SK-N-SH (cell line): ENCODE measurements around the gene ARF5. TPM values are rescaled to one million over a fixed set of nuclear protein-coding genes. Genes with fewer than 3 reads are reported as not detected.

Experiments
- CTCF ChIA-PET: fragments of 300-600, 350-600 bp; formaldehyde crosslinking; extraction: SDS; loops from one replicate; lab custom pipeline; 2021; lab: Yijun Ruan, JAX
- POLR2A ChIA-PET: fragments of 350-600 bp; sonication (Branson Sonifier 250); formaldehyde crosslinking; extraction: SDS; loops from one replicate; lab custom pipeline; 2020; ENCODE audit warnings: antibody characterized with exemption, inconsistent platforms; lab: Yijun Ruan, JAX
- DNase-seq: peaks from one replicate; pipeline ENCODE4 v3.0.0; 2012
- H2AFZ ChIP-seq: fragments of 200-600 bp; sonication (generic); 2 replicates; pipeline ENCODE4 v1.8.1; 2016; ENCODE audit warnings: antibody characterized with exemption, mild to moderate bottlenecking, low read depth
- H3F3A ChIP-seq: fragments of 200-600 bp; sonication (generic); replicated peaks from 2 replicates; pipeline ENCODE3; 2016; ENCODE audit warnings: antibody characterized with exemption, mild to moderate bottlenecking; ENCODE audit not compliant: insufficient read depth
- H3K27ac ChIP-seq, 2 experiments: fragments of 200-500 bp in 1 of 2; fragments of 200-600 bp in 1 of 2; sonication (Bioruptor generic) in 1 of 2; sonication (generic), shearing (Covaris generic) in 1 of 2; 2 replicates each; pipeline versions ENCODE4 v1.5.1 to v1.6.1; 2014 to 2016; ENCODE audit warnings: low read depth in 2 of 2, inconsistent platforms in 1 of 2, low read length in 1 of 2, mild to moderate bottlenecking in 1 of 2, mixed read lengths in 1 of 2
- H3K27me3 ChIP-seq: fragments of 200-600 bp; sonication (generic), shearing (Covaris generic); 2 replicates; pipeline ENCODE4 v1.6.1; 2016; ENCODE audit warnings: mixed run types; ENCODE audit not compliant: insufficient read depth
- H3K36me3 ChIP-seq, 2 experiments: fragments of 200-500 bp in 1 of 2; fragments of 200-600 bp in 1 of 2; sonication (Bioruptor generic) in 1 of 2; sonication (generic) in 1 of 2; replicated peaks in 1 of 2; 2 replicates each; pipeline versions ENCODE3 to v1.5.1; 2014 to 2016; ENCODE audit warnings: low read length in 1 of 2, mild to moderate bottlenecking in 1 of 2; ENCODE audit not compliant: insufficient read depth in 2 of 2, control insufficient read depth in 1 of 2
- H3K4me1 ChIP-seq, 2 experiments: fragments of 200-500 bp in 1 of 2; fragments of 200-600 bp in 1 of 2; sonication (Bioruptor generic) in 1 of 2; sonication (generic), shearing (Covaris generic) in 1 of 2; 2 replicates each; pipeline versions ENCODE4 v1.5.1 to v1.6.1; 2014 to 2016; ENCODE audit warnings: low read depth in 1 of 2, low read length in 1 of 2, mixed run types in 1 of 2; ENCODE audit not compliant: insufficient read depth in 2 of 2, control insufficient read depth in 1 of 2
- H3K4me2 ChIP-seq: fragments of 200-600 bp; sonication (generic), shearing (Covaris generic); 2 replicates; pipeline ENCODE4 v1.6.1; 2017; ENCODE audit warnings: mixed run types
- H3K4me3 ChIP-seq, 2 experiments: fragments of 200-500 bp in 1 of 2; fragments of 200-600 bp in 1 of 2; sonication (Bioruptor generic) in 1 of 2; sonication (generic), shearing (Covaris generic) in 1 of 2; 2 replicates each; pipeline versions ENCODE4 v1.5.1 to v1.8.1; 2014 to 2016; ENCODE audit warnings: low read depth in 2 of 2, inconsistent platforms in 1 of 2, low read length in 1 of 2, mild to moderate bottlenecking in 1 of 2, mixed read lengths in 1 of 2, moderate library complexity in 1 of 2
- H3K79me2 ChIP-seq: fragments of 200-600 bp; sonication (generic); 2 replicates; pipeline ENCODE4 v1.8.1; 2017; ENCODE audit warnings: mild to moderate bottlenecking; ENCODE audit not compliant: insufficient read depth
- H3K9ac ChIP-seq: fragments of 200-600 bp; sonication (generic); 2 replicates; pipeline ENCODE4 v1.6.1; 2017; ENCODE audit warnings: mixed run types
- H3K9me2 ChIP-seq: fragments of 200-600 bp; sonication (generic); 2 replicates; pipeline ENCODE4 v1.6.1; 2017; ENCODE audit warnings: mixed run types
- H3K9me3 ChIP-seq: fragments of 200-600 bp; sonication (generic); 2 replicates; pipeline ENCODE4 v1.6.1; 2017; ENCODE audit warnings: mixed run types, mild to moderate bottlenecking, moderate library complexity
- H4K20me1 ChIP-seq: fragments of 200-600 bp; sonication (generic); 2 replicates; pipeline ENCODE4 v1.6.1; 2017; ENCODE audit warnings: mild to moderate bottlenecking, mixed run types; ENCODE audit not compliant: insufficient read depth
- GABPA ChIP-seq: IDR thresholded peaks from 2 replicates; pipeline ENCODE4 v1.4.0; 2012; ENCODE audit warnings: low read depth, mild to moderate bottlenecking
- JUND ChIP-seq: IDR thresholded peaks from 2 replicates; pipeline ENCODE4 v1.4.0; 2012
- MXI1 ChIP-seq: IDR thresholded peaks from 2 replicates; pipeline ENCODE4 v1.6.1; 2012; ENCODE audit warnings: mild to moderate bottlenecking, low read depth, low read length, improper control_type of control experiment
- NFIC ChIP-seq: IDR thresholded peaks from 2 replicates; pipeline ENCODE4 v1.4.0; 2012; ENCODE audit warnings: borderline replicate concordance
- RAD21 ChIP-seq: IDR thresholded peaks from 2 replicates; pipeline ENCODE4 v1.6.1; 2012; ENCODE audit warnings: mild to moderate bottlenecking, low read length
- SMC3 ChIP-seq: IDR thresholded peaks from 2 replicates; pipeline ENCODE4 v1.6.1; 2012; ENCODE audit warnings: low read depth, low read length, improper control_type of control experiment
- YY1 ChIP-seq: IDR thresholded peaks from 2 replicates; pipeline ENCODE4 v1.4.0; 2012; ENCODE audit warnings: low read depth, mild to moderate bottlenecking
- WGBS: methylation state at CpG from one replicate; pipeline ENCODE4 v1.1.6; 2017; ENCODE audit warnings: low lambda C conversion rate; 5-methylcytosine and 5-hydroxymethylcytosine counted together
- polyA plus RNA-seq, 3 experiments: library from polyadenylated mRNA; depleted of rRNA; stranded (reverse); fragments of >200 nt; gene quantifications; 2 replicates each; pipeline ENCODE4 v1.2.3, GENCODE V29; 2012
- TF ChIP-seq, protein P1 (sequence below): fragments of 200-600 bp; sonication (generic); IDR thresholded peaks from 2 replicates; pipeline ENCODE4 v1.6.1; 2017; ENCODE audit warnings: antibody characterized with exemption, mild to moderate bottlenecking, moderate library complexity
- TF ChIP-seq, protein P2 (sequence below): IDR thresholded peaks from 2 replicates; pipeline ENCODE4 v1.4.0; 2012; ENCODE audit warnings: low read depth

Gene ARF5
- polyA plus RNA-seq, 1 of the 3 experiments (the other 2 are of a cell fraction): 562 TPM

DNA sequence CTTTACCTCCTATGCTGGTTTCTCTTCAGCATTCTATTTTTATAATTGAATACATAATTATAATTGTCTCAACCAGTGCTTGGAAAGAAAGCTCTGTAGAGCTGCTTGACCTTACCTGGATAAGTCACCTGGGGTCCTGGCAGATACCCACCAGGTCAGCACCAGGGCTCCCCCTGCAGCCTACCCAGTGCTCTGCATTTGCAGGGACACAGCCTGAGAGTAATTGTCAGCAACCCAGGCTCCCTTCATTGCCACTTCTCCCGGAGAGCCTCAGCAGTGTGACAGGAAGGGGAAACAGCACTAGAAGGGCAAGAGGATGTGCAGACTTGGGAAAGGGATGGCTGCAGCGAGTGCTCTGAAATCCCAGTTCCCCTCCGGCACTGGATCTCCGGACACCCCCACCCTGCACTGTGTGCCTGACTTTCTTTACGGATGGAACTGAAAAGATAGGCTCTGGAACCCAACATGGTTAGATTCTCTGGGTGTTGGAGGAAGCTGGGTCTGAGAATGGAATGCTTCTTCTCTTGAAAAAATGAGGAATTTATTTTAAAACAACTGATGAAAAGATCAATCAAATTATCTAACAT lies 41.1 kb downstream of the ARF5 start:
- Histone ChIP-seq H3K9me2 (no peaks in the 10 kb centered on the region), H3K4me2 (no peak overlapping the region), H3K27me3 (no peaks in the 10 kb centered on the region), H2AFZ (no peak overlapping the region), H3K79me2 (no peaks in the 10 kb centered on the region), H3K4me1 (no peaks in the 10 kb centered on the region; a peak in 1 of 4 replicates), H3F3A (no peaks in the 10 kb centered on the region), H3K27ac (no peak overlapping the region), H3K36me3 (no peaks in the 10 kb centered on the region), H4K20me1 (no peaks in the 10 kb centered on the region), H3K4me3 (no peak overlapping the region), H3K9ac (no peak overlapping the region), H3K9me3 (no peaks in the 10 kb centered on the region)
- WGBS: 53% methylated on average over 5 of the region's 5 CpGs
- ChIA-PET POLR2A (no interaction called here), CTCF (interaction anchor here (0.8 to 1.9 kb wide), 11 partner anchors 9 to 535 kb away, joined by 3 to 8 read pairs (median 3); partner anchors contain the start of gene GCC1)
- TF ChIP-seq RAD21 (peak; percentile 58), YY1 (no peak), MXI1 (no peak), SMC3 (peak; percentile 18)
- TF ChIP-seq, protein P1, sequence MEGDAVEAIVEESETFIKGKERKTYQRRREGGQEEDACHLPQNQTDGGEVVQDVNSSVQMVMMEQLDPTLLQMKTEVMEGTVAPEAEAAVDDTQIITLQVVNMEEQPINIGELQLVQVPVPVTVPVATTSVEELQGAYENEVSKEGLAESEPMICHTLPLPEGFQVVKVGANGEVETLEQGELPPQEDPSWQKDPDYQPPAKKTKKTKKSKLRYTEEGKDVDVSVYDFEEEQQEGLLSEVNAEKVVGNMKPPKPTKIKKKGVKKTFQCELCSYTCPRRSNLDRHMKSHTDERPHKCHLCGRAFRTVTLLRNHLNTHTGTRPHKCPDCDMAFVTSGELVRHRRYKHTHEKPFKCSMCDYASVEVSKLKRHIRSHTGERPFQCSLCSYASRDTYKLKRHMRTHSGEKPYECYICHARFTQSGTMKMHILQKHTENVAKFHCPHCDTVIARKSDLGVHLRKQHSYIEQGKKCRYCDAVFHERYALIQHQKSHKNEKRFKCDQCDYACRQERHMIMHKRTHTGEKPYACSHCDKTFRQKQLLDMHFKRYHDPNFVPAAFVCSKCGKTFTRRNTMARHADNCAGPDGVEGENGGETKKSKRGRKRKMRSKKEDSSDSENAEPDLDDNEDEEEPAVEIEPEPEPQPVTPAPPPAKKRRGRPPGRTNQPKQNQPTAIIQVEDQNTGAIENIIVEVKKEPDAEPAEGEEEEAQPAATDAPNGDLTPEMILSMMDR: peak; percentile 55
- peak; percentile 58 for DNase-seq

DNA sequence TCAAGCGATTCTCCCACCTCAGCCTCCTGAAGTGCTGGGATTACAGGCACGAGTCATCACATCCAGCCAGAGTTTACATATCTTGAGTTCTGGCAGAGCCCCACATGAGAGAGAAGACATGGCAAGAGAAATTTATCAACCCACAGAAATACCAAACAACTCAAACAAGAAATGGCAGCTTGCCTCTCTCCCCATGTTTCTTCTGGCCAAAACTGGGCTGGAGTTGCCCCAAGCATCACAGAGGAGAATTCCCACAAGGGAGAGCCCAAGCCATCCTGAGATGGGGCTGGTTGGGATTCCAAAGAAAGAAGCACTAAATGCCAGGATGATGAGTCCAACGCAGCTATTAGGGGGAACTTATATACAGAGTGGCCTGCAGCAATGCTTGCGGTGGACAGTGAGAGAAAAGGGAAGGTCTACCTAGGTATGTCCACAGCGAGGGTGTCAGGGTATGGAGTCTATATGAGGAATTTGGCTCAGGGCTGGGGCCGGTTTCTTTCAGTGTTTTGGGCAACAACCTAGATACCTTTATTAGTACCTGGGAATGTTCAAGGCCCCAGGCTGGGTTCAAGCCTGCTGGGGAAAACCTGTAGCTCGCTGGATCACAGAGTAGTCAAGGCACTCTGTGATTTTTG lies 44.2 kb downstream of the ARF5 start:
- H3K4me3 ChIP-seq: no peak overlapping the region
- no peaks in the 10 kb centered on the region for H3K9me3 ChIP-seq
- TF ChIP-seq JUND (0 out of 2 replicates have a peak, but pooled peaks have one; percentile 12), GABPA (no peak), NFIC (peak; percentile 24; the same call in 1 of the 2 replicates)
- TF ChIP-seq, protein P2, sequence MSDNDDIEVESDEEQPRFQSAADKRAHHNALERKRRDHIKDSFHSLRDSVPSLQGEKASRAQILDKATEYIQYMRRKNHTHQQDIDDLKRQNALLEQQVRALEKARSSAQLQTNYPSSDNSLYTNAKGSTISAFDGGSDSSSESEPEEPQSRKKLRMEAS: no peak
- no peak overlapping the region for H2AFZ ChIP-seq
- H3K36me3 ChIP-seq: no peaks in the 10 kb centered on the region
- H3K27ac ChIP-seq: peak overlapping the region in 1 of 2 experiments; percentile 32; a peak in 1 of 4 replicates
- no peaks in the 10 kb centered on the region for H3K79me2 ChIP-seq
- peaks cover 7% of the 10 kb centered on the region for H3F3A ChIP-seq
- DNase-seq: no peak
- CTCF ChIA-PET: interaction anchor here (0.5 to 1.6 kb wide), 4 partner anchors 43 to 717 kb away, joined by 3 to 5 read pairs (median 4); no protein-coding TSS in a partner anchor
- H3K9ac ChIP-seq: no peak overlapping the region
- no peaks in the 10 kb centered on the region for H4K20me1 ChIP-seq
- 84% methylated on average over 7 of the region's 7 CpGs for WGBS
- POLR2A ChIA-PET: no interaction called here
- no peaks in the 10 kb centered on the region for H3K9me2 ChIP-seq
- H3K4me1 ChIP-seq: no peaks in the 10 kb centered on the region; a peak in 1 of 4 replicates
- H3K27me3 ChIP-seq: no peaks in the 10 kb centered on the region
- no peak overlapping the region for H3K4me2 ChIP-seq
